NCI-H1105 (cell line): ENCODE measurements around the gene AP1S3.

ENCODE experiments used
- DNase-seq: peaks from one replicate; lab custom pipeline; 2025; lab: John Stamatoyannopoulos, UW

The AP1S3 gene

GRCh38 chr2:223759569-223760430 lies 77.6 kb downstream of the AP1S3 start:
- DNase-seq, result no peak

GRCh38 chr2:223758131-223758840 lies 79.1 kb downstream of the AP1S3 start:
- peak; percentile 32 for DNase-seq

GRCh38 chr2:223753940-223754339 lies 83.4 kb downstream of the AP1S3 start:
- no peak for DNase-seq

GRCh38 chr2:223751012-223751411 lies 86.4 kb downstream of the AP1S3 start:
- DNase-seq, result no peak

- DNase-seq, result no peak
Measured at GRCh38 chr2:223747392-223748042, 89.9 kb downstream of the AP1S3 start.

GRCh38 chr2:223746611-223747010 lies 90.8 kb downstream of the AP1S3 start:
- no peak for DNase-seq

GRCh38 chr2:223744580-223744979 lies 92.8 kb downstream of the AP1S3 start:
- no peak for DNase-seq

GRCh38 chr2:223740679-223741078 lies 96.7 kb downstream of the AP1S3 start:
- DNase-seq, result no peak

- DNase-seq, result no peak
Measured at GRCh38 chr2:223737207-223737606, 100.2 kb downstream of the AP1S3 start.

GRCh38 chr2:223736488-223736887 lies 100.9 kb downstream of the AP1S3 start:
- DNase-seq, result no peak

- no peak for DNase-seq
Measured at GRCh38 chr2:223735659-223736244, 101.6 kb downstream of the AP1S3 start.

- no peak for DNase-seq
Measured at GRCh38 chr2:223735035-223735640, 102.2 kb downstream of the AP1S3 start.

GRCh38 chr2:223734346-223734745 lies 103.0 kb downstream of the AP1S3 start:
- DNase-seq, result no peak

GRCh38 chr2:223732346-223732745 lies 105.0 kb downstream of the AP1S3 start:
- DNase-seq, result no peak

- DNase-seq, result no peak
Measured at GRCh38 chr2:223731503-223731902, 105.9 kb downstream of the AP1S3 start.

- no peak for DNase-seq
Measured at GRCh38 chr2:223729781-223730180, 107.6 kb downstream of the AP1S3 start.

- peak; percentile 4 for DNase-seq
Measured at GRCh38 chr2:223727562-223727961, 109.8 kb downstream of the AP1S3 start.

GRCh38 chr2:223725986-223726970 lies 111.1 kb downstream of the AP1S3 start:
- no peak for DNase-seq

GRCh38 chr2:223725494-223725893 lies 111.9 kb downstream of the AP1S3 start:
- DNase-seq, result no peak

GRCh38 chr2:223724861-223725260 lies 112.5 kb downstream of the AP1S3 start:
- DNase-seq, result no peak

GRCh38 chr2:223723954-223724411 lies 113.4 kb downstream of the AP1S3 start:
- DNase-seq, result no peak
